H54 (cell line): ENCODE measurements around the gene GUCD1.
A peak's percentile ranks its signal among the peaks of the same experiment; 100 is the strongest.
"Not testable (repeated sequence)": the region's sequence is repeated elsewhere in the genome, so short reads cannot be mapped to it uniquely, and the experiment has no call there.

Experiments
- DNase-seq: peaks from one replicate; pipeline ENCODE4 v3.0.0; 2011; ENCODE audit warnings: low spot score, mixed read lengths; ENCODE audit not compliant: insufficient read length
- FAIRE-seq: peaks from 3 replicates; lab custom pipeline; 2011; peaks lifted over from hg19 to GRCh38; lab: Jason Lieb, UNC
- POLR2A ChIP-seq: IDR thresholded peaks from 2 replicates; pipeline ENCODE4 v1.6.1; 2011; ENCODE audit warnings: low read depth, mild to moderate bottlenecking, low read length

The GUCD1 gene

DNA sequence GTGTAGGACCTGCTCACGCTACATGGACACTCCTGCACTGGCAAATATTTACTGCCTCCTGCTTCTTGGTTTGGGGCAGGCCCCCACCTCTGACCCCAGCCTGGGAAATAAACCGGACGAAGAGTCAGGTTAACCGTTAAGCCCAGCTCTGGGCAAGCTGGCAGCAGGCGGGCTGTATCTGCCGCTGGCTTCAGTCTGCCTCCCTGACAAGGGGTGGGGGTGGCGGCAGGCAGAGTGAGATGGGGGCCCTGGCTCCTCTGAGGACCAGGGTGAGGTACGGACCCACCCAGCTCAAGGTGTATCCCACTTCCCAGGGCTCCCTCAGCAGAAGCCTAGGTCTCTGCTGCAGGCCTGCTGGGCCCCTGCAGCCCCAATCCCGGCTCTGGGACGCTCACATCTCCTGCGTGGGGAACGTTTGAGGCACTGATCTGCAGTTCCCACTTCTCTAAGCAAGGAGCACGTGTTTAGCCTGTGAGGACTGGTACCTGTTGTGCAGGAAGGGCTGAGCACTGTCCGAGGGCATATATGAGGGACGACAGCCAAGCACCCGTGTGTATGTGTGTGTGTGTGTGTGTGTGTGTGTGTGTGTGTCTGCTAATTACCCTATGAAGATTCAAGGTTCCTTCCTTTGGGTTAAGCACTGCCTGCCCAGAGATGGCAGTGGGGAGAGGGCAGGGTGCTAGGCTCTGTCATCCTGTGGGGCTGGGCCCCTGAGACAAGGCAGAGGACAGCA lies 39.1 kb upstream of the GUCD1 start:
- FAIRE-seq = no peak
- DNase-seq = no peak
- TF ChIP-seq POLR2A = no peak

DNA sequence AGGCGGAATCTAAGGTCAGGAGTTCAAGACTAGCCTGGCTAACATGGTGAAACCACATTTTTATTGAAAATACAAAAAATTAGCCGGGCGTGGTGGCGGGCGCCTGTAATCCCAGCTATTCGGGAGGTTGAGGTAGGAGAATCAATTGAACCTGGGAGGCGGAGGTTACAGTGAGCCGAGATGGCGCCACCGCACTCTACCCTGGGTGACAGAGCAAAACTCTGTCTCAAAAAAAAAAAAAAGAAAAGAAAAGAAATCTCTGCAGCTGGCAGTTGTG lies 38.6 kb upstream of the GUCD1 start:
- not testable (repeated sequence) for FAIRE-seq, DNase-seq

DNA sequence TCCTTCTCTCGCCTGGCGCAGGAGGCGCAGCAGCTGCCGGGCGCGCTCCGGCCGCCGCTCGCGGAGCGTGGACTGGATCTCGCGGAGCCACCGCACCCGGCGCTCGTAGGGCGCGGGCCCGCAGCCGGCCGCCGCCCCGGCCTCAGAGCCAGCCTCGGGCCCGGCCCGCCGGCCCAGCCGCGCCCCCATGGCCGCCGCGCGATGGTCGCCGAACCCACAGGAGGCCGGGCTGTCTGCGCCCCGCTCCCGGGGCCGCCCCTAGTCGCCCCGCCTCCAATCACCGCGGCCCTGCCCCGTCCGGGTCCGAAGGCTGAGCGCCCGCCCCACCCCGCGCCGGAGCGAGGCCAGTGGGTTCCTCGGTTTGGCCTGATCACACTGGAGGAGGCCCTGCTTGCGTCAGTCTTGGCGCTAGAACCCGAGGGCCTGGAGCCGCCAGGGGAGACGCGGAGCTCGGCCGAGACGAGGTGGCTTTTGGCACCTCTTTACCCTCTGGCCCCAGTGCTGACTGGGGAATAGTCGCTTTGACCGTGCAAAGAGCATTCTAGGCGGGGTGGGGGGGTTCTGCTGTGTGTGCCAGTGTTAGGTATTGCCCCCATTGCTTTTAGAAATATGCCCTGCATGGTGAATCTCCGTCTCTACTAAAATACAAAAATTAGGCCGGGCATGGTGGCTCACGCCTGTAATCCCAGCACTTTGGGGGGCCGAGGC lies 38.1 kb upstream of the GUCD1 start, which contains the start of gene LRRC75B:
LRRC75B (minus strand) TSS at position 223 of the 708 bp plus-strand sequence; CDS start at position 189, 34 bp downstream.
- DNase-seq (peak; percentile 78), FAIRE-seq (no peak)
- peak; percentile 33; the same call in 1 of the 2 replicates for TF ChIP-seq POLR2A

DNA sequence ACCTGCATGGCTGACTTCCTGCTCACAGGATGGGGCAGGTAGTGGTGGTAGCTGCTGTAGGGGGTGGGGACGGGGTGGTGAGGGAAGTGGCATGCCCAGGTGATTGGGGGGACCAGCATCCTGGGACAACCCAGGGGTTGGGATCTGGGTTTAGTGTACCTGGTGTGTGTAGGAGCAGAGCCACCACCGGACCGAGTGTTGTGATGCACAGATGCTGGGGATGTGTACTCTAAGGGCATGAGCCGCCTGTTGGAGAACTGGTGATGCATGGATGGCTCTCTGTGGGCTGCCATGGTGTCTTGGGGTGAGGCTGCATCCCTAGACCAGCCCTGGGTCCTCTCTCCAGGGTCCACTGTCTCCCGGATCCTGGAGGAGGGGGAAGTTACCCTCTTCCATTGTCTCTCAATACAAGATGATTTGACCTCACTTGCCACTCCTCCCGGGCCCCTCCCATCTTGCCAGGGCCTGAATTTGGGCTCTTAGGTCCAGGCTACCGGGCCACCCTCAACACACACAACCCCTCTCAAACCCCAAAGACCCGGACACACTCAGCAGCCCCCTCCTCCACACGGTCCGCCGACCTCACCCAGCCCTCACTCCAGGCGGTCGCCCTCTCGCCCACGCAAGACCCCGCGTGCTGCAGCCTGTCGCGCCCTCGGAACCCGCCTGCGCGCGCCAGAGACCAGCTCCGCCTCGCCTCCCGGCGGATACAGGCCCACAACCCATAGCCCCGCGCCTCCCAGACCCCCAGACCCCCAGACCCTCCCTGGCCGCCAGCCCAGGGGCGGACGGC lies 37.3 kb upstream of the GUCD1 start:
- TF ChIP-seq POLR2A = no peak

DNA sequence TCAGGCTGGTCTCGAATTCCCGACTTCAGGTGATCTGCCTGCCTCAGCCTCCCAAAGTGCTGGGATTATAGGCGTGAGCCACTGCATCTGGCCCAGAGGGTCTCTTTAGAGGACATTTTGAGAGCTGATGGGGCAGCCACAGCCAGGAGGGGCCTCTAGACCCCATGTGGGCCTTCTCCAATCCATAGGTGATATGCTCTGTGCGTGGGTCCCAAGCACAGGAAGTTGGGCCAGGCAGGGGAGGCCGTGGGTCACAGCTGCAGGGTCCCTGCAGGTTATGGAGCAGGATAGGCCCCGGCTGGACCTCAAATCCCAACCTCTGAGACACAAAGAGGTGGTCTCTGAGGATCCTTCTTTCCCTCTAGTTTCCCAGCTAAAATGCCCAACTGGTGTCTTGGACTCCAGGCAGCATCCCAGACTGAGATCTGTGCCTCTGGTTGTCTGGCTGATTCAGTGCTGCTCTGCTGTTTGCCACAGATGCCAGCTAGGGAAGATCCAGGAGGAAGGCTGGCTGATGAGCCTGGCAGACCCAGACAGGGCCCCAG lies 36.4 kb upstream of the GUCD1 start:
- FAIRE-seq (no peak), DNase-seq (no peak)
- TF ChIP-seq POLR2A = no peak

More for the DNA sequence above, 37.3 kb upstream of the GUCD1 start:
- FAIRE-seq (no peak), DNase-seq (no peak)

DNA sequence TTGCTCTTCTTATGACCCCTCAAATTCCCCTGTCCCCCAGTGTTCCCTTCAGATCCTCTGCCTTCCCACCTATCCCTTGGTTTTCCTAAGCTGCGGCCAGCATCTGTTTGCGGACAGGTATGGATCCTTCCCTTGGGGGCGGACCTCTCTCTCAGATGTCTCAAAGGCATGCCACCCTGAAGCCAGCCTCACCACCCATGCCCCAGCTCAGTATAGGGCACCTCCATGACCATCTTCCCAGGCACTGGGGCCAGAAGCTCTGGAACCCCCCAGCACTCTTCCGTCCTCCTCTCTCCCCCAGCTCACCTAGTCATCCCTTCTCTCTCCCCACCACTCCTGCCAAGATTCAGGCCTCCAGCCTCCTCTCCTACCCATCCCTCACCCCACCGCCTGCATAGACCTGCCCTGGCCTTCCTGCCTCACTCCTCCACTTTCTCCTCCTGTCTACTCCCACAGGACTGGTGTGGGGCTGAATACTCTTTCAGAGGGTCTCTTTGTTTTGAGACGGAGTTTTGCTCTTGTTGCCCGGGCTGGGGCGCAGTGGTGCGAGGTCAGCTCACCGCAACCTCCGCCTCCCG lies 35.7 kb upstream of the GUCD1 start:
- no peak for DNase-seq
- no peak for TF ChIP-seq POLR2A
- no peak for FAIRE-seq

DNA sequence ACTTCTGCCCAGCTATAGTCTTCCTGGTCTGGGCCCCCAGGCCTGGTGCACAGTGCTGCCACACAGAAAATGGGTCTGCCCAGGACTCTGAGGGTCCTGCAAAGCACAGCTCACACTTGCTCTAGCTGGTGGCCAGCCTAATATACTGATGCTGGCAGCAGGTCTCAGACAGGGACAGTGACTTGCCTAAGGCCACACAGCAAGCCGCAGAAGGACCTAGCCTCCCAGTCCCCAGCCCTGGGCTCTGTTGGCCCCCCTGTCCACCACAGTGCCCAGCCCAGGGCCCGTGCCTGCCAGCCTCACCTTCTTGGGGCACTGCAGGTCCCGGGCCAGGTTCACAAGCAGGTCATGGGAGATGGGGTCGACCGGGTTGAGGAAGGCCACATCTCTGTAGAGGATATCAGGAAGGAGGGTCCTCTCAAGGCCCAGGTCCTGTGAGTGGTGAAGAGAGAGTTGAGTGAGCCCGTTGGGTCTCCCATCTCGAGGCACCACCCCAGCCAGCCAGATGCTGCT lies 34.6 kb upstream of the GUCD1 start:
- FAIRE-seq (no peak), DNase-seq (no peak)
- TF ChIP-seq POLR2A = no peak

DNA sequence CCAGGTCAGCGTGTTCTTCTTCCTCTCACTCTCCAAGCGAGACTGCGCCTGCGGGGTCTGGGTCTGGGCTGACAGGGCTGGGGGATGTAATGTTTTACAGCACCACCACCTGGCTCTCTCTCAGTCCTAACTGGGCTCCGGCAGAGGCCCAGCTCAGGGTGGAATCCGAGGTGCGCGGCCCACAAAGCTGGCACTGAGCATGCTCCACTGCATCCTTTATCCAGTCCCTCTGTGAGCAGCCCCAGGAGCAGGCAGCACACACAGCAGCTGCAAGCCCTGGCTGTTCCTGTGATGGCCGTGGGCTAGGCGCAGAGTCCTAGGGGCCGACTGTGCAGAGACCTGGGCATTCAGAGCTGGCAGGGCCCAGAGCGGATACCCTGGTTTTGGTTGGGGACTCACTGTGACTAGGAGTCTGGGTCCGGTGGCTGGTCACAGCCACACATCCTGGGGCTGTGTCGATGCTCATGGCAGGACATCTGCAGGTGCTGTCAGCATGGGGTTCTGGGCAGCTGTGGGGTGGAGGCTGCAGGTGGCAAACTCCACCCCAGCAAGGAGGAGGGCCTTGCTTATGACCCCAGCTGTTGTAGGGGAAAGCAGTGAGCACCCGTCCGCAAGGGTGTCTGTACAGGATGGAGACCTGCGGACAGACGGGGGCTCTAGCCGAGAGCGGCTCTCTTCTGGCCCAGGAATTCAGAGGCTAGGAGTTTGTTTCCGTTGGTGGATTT lies 34.0 kb upstream of the GUCD1 start:
- FAIRE-seq (no peak), DNase-seq (no peak)
- no peak for TF ChIP-seq POLR2A

DNA sequence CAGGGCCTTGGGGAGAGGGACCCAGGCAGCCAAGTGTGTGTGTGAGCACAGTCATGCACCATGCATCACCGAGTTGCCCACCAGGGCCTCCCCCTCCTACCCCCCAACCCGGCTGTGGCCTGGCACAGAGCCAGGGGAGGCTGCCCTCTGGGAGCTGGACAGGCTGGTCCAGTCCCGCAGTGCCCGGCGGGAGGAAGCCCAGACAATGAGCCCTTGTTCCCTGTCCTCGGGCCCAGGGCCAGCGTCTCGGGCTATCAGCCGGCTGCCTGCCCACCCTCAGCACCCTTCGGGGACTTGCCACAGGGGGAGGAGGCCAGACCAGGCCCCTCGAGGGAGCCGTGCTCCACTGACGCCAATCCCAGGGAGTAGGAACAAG lies 33.4 kb upstream of the GUCD1 start:
- DNase-seq = no peak
- TF ChIP-seq POLR2A = no peak
- FAIRE-seq = no peak

DNA sequence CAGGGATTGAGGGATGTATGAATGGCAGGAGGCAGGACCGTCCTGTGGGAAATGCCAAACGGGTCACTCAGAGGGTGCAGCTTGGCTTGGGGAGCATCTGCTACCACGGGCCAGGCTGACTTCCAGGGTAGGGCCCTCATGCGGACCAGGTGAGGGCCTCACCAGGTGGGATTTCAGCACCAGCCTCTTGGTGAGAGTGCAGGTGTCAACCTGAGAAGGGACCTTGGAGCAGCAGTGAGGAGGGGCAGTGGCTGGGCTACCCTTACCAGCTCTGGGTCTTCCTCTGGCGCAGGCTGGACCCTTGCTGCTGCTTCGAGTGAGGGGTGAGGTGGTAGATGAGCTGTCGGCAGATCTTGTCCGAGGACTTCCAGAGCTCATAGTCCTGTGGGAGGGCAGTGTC lies 33.0 kb upstream of the GUCD1 start:
- FAIRE-seq = no peak
- no peak for DNase-seq
- TF ChIP-seq POLR2A = no peak

DNA sequence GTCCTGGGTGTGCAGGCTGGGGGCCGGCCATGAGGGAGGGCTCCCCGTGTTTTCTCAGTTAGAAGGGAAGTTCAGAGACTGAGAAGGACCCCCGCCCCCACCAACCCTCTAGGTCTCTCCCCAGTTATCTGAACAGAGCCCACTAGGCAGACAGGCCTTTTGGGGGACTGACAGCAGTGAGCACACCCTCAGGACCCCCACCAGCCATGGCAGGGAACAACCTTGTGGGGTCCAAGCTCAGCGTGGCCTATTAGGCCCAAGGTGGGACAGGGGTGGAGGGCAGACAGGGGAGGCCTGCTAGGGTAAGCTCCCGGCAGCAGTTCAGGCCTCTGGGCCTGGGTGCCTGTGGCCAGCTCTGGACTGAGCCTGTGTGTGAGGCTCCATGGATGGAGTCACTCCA lies 32.3 kb upstream of the GUCD1 start:
- no peak for TF ChIP-seq POLR2A
- FAIRE-seq (no peak), DNase-seq (no peak)

DNA sequence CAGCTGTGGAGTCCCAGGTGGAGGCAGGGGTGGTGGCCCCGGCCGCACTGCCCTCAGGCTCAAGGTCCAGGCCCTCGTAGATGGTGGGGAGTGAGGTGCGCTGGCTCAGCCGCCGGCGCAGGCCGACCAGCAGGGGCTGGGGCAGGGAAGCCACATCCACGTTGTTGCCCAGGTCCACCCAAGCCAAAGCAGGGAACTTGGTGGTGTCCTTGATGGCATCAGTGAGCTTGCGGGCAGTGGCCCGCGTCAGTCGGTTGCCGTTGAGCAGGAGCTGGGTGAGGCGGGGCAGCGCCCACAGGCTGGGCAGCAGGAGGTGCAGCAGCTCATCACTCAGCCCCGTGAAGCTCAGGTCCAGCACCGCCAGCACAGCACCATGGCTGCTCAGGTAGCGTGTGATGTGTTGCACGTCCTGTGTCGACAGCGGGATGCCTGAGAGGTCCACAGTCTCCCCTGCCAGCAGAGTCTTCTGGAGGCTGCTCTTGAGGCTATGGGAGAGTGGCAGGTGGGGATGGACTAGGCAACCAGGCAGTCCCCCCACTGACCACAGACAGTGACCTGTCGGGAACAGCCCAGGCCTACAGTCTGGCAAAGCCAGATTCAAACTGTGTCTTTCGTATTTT lies 31.1 kb upstream of the GUCD1 start:
- TF ChIP-seq POLR2A = no peak
- no peak for FAIRE-seq
- DNase-seq = no peak

DNA sequence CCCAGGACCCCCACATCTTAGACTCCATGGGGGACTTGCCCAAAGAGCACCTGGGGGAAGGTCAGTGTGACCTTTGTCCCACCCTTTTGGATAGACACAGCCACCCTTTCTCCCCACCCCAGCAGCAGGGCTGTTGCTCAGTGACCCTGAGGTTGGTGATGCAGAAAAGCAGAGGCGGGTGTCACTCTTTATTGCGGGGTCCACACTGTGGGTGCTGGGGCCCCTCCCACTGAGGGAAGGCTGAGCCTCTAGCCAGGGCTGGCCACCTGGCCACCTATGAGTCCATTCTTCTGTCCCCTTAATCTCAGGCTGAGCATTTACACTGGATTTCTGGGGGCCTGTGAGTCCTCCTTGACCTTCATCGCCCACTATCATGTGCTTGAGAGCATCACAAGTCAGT lies 30.5 kb upstream of the GUCD1 start:
- no peak for TF ChIP-seq POLR2A
- DNase-seq (no peak), FAIRE-seq (no peak)
